Stimulated activated CD4-positive, alpha-beta T cell treated with anti-CD3 and anti-CD28 coated beads, Interleukin-15, amount 100 ng/mL, for 48 hours (primary cell): ENCODE data around the gene MACROH2A2.
"Not testable (repeated sequence)": the region's sequence is repeated elsewhere in the genome, so short reads cannot be mapped to it uniquely, and the experiment has no call there.

Source experiments
- DNase-seq, 2 donors: peaks; one replicate each; pipeline ENCODE4 v3.0.0-alpha.2; 2020; ENCODE audit warnings: low read depth in 2 of 2

Gene MACROH2A2

GRCh38 chr10:70101068-70101562 is 48.5 kb downstream of the MACROH2A2 start:
- DNase-seq = not testable (repeated sequence)

DNA sequence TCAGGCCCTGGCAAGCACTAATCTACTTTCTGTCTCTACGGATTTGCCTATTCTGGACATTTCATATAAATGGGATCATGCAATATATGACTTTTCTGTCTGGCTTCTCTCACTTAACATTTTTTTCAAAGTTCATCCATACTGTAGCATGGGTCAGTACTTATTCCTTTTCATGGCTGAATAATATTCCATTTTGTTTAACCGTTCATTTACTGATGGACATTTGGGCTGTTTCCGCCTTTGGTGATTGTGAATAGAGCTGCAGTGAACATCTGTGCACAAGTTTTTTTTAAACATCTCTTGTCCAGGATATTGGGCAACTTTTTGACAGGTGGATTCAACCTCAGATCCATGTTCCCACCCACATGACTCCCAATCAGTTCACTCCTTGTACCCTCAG is 49.0 kb downstream of the MACROH2A2 start:
- DNase-seq = no peak

DNA sequence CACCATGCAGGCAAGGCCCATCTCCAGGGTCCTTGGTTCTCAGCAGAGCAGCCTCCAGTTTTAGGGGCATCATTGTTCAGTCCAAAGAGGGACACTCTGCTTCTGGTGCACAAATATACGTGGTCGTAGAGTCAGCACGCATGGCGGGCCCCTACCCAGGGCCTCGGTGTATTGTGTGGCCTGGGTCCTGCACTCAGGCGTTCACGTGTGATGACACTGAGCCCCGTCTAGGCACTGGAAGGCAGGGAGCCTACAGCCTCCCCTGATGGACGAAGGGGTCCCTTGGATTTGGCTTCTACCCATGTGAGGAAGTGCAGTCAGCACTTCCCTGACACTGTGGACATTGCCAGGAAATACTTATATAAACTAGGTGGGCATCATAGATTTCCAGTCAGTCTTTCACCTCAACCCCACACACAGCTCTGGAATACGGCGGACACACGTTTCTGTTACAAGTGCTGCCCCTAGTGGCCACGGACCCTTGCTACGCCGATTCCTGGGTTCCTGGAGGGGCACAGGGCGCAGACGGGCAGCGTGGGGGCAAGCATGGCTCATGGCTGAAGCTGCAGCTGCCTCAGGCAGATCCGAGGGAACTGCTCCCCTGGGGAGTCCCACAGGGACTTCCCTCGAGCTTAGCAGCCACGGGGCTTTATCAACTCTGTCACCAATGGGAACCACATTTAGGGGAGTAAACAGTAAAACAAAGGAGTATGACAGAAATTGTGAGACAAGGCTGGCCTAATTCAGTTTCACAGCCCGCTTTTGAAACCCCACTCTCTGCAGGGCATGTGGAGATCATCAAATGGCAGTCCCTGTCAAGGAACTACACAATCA is 54.5 kb downstream of the MACROH2A2 start:
- no peak for DNase-seq

- no peak for DNase-seq
Measured at GRCh38 chr10:70109064-70109729, 56.6 kb downstream of the MACROH2A2 start.

DNA sequence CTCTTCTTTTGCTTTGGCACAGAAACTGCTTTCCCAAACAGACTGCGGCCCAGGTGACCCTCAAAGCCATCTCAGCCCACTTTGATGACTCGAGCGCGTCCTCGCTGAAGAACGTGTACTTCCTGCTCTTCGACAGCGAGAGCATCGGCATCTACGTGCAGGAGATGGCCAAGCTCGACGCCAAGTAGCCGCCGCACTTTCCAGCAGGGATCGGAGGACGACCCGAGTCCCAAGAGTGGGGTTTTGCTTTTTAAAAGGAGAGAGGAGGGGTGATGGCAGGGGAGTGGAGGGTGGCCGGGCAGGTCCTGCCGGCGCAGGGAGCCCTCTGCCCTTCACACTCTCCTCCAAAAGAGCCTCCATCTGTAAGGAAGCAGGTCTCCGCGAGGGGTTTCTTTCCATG is 58.9 kb downstream of the MACROH2A2 start:
- DNase-seq = no peak

DNA sequence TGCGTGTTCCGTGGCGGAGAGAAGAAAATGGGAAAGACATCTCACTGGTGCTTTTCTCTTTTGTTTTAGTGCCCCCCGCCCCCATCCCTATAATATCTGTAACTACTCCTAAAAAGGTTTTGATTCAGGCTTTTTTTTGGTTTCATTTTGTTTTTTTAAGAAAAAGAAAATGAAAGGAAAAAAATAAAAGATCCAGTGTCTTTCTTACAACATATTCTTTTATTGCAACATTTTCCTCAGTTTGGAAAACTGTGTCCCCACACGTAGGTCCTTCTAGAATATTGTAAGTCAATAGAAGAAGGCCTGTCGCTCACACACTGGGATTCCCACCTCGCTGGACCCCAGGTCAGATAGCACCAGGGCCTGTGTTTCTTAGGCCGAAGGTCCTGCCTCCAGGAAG is 59.4 kb downstream of the MACROH2A2 start:
- DNase-seq = no peak

GRCh38 chr10:70114902-70115301 is 62.3 kb downstream of the MACROH2A2 start:
- DNase-seq = no peak

DNA sequence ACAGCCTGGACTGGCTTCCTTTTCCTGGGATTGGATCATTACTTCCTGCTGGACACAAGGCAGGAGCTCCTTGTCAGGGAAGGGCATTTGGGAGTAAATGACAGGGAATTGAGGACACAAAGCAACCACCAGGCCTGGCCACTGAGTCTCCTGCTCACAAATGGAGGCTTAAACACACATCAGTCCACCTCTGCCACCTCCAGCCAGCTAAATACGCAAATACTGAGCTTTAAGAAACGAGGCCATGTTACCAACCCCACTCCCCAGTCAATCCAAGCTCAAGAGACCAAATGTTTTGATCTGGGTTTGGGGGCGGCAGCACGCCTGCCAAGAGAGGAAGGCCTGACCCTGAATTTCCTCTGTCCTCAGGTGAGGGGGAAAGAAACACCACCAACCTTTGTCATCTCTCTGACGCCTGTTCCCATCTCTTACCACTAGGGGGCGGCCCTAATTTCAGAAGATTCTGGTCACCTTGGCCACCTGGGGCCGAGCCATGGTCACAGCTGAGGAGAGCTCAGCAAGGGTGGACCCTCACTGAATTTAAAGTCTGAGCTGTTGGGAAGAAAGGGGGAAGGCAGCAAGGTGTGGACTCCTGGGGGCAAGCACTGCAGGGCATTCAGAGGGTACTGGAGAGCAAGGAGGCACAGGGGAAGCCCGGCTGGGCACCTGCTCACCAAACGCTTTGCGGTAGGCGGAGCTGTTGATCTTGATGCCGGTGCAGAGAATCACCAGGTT is 63.5 kb downstream of the MACROH2A2 start:
- DNase-seq = peak in 1 of 2 donors; percentile 24

- no peak for DNase-seq
Measured at GRCh38 chr10:70117646-70118045, 65.0 kb downstream of the MACROH2A2 start.

GRCh38 chr10:70118196-70118595 is 65.5 kb downstream of the MACROH2A2 start:
- DNase-seq = no peak

- no peak for DNase-seq
Measured at GRCh38 chr10:70119197-70119596, 66.6 kb downstream of the MACROH2A2 start.

GRCh38 chr10:70119623-70120022 is 67.0 kb downstream of the MACROH2A2 start:
- DNase-seq = no peak

GRCh38 chr10:70120417-70120816 is 67.8 kb downstream of the MACROH2A2 start:
- DNase-seq = no peak

GRCh38 chr10:70121281-70121949 is 68.8 kb downstream of the MACROH2A2 start:
- no peak for DNase-seq

- DNase-seq = no peak
Measured at GRCh38 chr10:70122742-70123141, 70.1 kb downstream of the MACROH2A2 start.

- not testable (repeated sequence) for DNase-seq
Measured at GRCh38 chr10:70123166-70123565, 70.5 kb downstream of the MACROH2A2 start.

DNA sequence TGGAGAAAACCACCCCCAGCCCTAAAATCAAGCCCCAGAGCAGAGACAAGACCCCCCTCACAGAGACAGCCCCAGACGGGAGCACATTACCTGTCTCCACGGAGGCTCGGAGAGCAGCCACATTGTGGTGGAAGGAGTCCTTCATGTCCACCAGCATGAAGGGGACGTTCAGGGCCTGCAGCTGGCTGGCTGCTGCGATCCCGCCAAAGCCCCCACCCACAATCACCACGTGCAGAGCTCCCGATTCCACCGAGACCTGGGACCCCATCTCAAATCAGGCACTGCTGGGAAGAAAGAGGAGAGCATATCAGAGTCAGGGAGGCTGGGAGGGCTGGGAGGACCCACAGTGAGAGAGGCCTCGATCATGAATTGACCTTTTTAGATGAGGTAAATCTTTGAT is 71.2 kb downstream of the MACROH2A2 start:
- DNase-seq = no peak

DNA sequence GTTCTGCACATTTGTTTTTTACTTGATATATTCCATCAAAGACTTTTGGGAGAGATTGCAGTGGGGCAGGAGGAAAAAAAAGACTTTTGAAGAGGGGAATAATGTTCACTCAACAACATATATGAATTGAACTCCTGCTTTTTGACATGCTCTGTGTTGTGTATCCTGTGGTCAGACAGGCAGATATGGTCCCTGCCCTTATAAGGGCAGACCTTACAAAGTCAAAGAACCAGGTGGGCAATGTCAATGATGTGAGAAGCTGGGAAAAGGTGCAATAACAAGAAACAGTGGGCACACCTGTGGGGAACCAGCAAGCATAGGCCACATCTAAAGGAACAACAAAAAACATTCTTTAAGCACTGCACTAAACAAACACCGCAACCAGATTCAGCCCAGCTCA is 71.8 kb downstream of the MACROH2A2 start:
- no peak for DNase-seq

DNA sequence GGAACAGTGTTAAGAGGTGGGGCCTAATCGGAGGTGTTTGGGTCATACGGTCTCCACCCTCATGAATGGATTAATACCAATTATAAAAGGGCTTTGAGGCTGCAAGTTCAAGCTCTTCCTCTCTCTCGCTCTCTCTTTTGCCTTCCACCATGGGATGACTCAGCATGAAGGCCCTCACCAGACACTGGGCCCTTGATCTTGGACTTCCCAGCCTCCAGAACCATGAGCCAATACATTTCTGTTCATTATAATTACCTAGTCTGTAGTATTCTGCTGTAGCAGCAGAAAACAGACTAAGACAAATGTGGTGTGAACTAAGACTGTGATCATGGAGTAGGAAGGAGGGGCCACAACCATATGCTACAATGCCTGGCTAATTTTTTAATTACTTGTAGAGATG is 72.3 kb downstream of the MACROH2A2 start:
- DNase-seq = no peak

GRCh38 chr10:70125918-70126552 is 73.4 kb downstream of the MACROH2A2 start:
- no peak for DNase-seq

DNA sequence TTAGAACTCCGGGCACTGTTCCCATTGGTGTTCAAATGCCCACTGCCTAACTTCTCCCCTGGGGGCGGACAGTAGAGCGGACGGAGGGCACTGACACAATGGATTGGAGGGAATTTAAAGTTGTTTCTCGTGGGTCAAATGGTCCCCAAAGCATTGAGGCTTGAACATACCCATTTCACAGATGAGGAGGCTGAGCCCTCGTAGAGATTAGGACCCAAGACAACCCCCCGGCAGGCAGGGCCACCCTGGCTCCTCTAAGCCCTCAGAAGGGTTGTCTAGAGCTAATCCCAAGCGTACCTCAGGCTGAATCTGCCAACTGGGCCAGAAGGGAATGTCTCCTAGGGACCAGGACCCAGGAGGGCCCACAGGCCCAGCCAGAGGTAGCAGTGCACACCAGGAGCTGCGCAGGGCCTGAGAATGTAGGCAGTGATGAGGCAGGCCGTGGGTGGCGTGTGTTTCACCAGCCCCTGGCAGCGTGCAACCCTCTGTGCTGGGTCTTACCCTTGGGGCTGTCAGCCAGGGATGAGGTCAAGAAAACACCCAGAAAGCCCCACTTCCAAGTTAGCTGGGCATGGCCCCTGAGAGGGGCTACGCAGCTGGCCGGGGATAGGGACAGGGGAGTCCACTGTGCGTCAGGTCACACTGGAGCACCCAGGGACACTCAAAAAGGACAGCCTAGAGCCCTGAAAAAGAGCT is 74.2 kb downstream of the MACROH2A2 start:
- DNase-seq = no peak
